GM12874 (cell line): Measurements from ENCODE around the gene USP28.

Source experiments
- CTCF ChIP-seq: IDR thresholded peaks from 2 replicates; pipeline ENCODE4 v1.5.1; 2011; ENCODE audit warnings: low read depth, mild to moderate bottlenecking, control low read depth, low read length, moderate library complexity; ENCODE audit not compliant: insufficient read depth

Gene USP28

GRCh38 chr11:113885897-113886296 is 10.5 kb upstream of the USP28 start:
- TF ChIP-seq CTCF, result no peak

GRCh38 chr11:113884361-113884836 is 9.0 kb upstream of the USP28 start:
- TF ChIP-seq CTCF, result no peak

GRCh38 chr11:113881856-113882255 is 6.5 kb upstream of the USP28 start:
- no peak for TF ChIP-seq CTCF

GRCh38 chr11:113880971-113881370 is 5.6 kb upstream of the USP28 start:
- TF ChIP-seq CTCF, result no peak

- TF ChIP-seq CTCF, result no peak
These were observed 2.3 kb upstream of the USP28 start for GRCh38 chr11:113877670-113878055.

GRCh38 chr11:113876798-113877669 is 1.7 kb upstream of the USP28 start:
- no peak for TF ChIP-seq CTCF

GRCh38 chr11:113876074-113876797 is 864 bp upstream of the USP28 start:
- no peak for TF ChIP-seq CTCF
